Keratinocyte (primary cell): ENCODE measurements around the gene SNX13. TPM values are rescaled to one million over a fixed set of nuclear protein-coding genes. Genes with fewer than 3 reads are reported as not detected.

ENCODE experiments used
- DNase-seq: peaks from one replicate; pipeline ENCODE4 v3.0.0-alpha.2; 2011; ENCODE audit warnings: low read depth, missing footprints, low spot score
- FAIRE-seq: peaks from 2 replicates; lab custom pipeline; 2011; peaks lifted over from hg19 to GRCh38; lab: Jason Lieb, UNC
- H2AFZ ChIP-seq: 2 replicates; pipeline ENCODE4 v1.6.0; 2012; ENCODE audit warnings: low read length, control low read depth, inconsistent platforms; ENCODE audit not compliant: control insufficient read depth
- H3K27ac ChIP-seq: 2 replicates; pipeline ENCODE4 v1.5.1; 2011; ENCODE audit warnings: low read length; ENCODE audit not compliant: control insufficient read depth, insufficient read depth
- H3K27me3 ChIP-seq: 3 replicates; pipeline ENCODE4 v1.6.0; 2011; ENCODE audit warnings: low read length; ENCODE audit not compliant: control insufficient read depth, insufficient read depth; ENCODE audit errors: extremely low read depth
- H3K36me3 ChIP-seq, 2 experiments: 2 replicates in 1 of 2; 3 replicates in 1 of 2; pipeline ENCODE4 v1.5.1; 2011; ENCODE audit warnings: low read length in 2 of 2, mild to moderate bottlenecking in 1 of 2; ENCODE audit not compliant: control insufficient read depth in 2 of 2, insufficient read depth in 2 of 2; ENCODE audit errors: extremely low read depth in 1 of 2
- H3K4me1 ChIP-seq: 3 replicates; pipeline ENCODE4 v1.5.1; 2011; ENCODE audit warnings: low read length; ENCODE audit not compliant: control insufficient read depth, insufficient read depth; ENCODE audit errors: extremely low read depth
- H3K4me2 ChIP-seq: 3 replicates; pipeline ENCODE4 v1.6.0; 2011; ENCODE audit warnings: low read depth, low read length; ENCODE audit not compliant: control insufficient read depth, insufficient read depth; ENCODE audit errors: extremely low read depth
- H3K4me3 ChIP-seq, 3 experiments: fragments of 200-600 bp in 1 of 3; sonication (generic) in 1 of 3; 2 replicates in 2 of 3; 3 replicates in 1 of 3; pipeline ENCODE4 v1.5.1; 2011 to 2016; ENCODE audit warnings: low read length in 3 of 3, mild to moderate bottlenecking in 3 of 3, control low read depth in 2 of 3, inconsistent platforms in 1 of 3, low read depth in 1 of 3, mixed read lengths in 1 of 3, mixed run types in 1 of 3, moderate library complexity in 1 of 3; ENCODE audit not compliant: control insufficient read depth in 2 of 3, insufficient read depth in 2 of 3; ENCODE audit errors: extremely low read depth in 1 of 3
- H3K79me2 ChIP-seq: 2 replicates; pipeline ENCODE4 v1.6.0; 2012; ENCODE audit warnings: low read length; ENCODE audit not compliant: control insufficient read depth, insufficient read depth
- H3K9ac ChIP-seq: 3 replicates; pipeline ENCODE4 v1.6.0; 2011; ENCODE audit warnings: low read length; ENCODE audit not compliant: control insufficient read depth, insufficient read depth; ENCODE audit errors: extremely low read depth
- H3K9me1 ChIP-seq: 3 replicates; pipeline ENCODE4 v1.6.0; 2011; ENCODE audit warnings: low read length; ENCODE audit not compliant: control insufficient read depth, insufficient read depth; ENCODE audit errors: extremely low read depth
- H3K9me3 ChIP-seq: 2 replicates; pipeline ENCODE4 v1.5.1; 2012; ENCODE audit warnings: low read depth, low read length; ENCODE audit not compliant: control insufficient read depth
- H4K20me1 ChIP-seq: 3 replicates; pipeline ENCODE4 v1.6.0; 2011; ENCODE audit warnings: low read length; ENCODE audit not compliant: control insufficient read depth, insufficient read depth; ENCODE audit errors: extremely low read depth
- EZH2 ChIP-seq: IDR thresholded peaks from one replicate; pipeline ENCODE4 v1.6.1; 2012; ENCODE audit warnings: inconsistent platforms, mild to moderate bottlenecking, low read length, moderate library complexity
- dilution Hi-C: fragments of 300-500 bp; cut with MboI; formaldehyde crosslinking; loops from one replicate; pipeline ENCODE4 v1.7.0; 2020; ENCODE audit warnings: low sequenced_read_pairs; ENCODE audit not compliant: extremely low pct_ligation_motif_present
- polyA plus RNA-seq, 5 experiments: library from polyadenylated mRNA; depleted of rRNA in 3 of 5; stranded (reverse) in 3 of 5; stranded (forward) in 1 of 5; unstranded in 1 of 5; fragments of >200 nt; gene quantifications; 1 replicate in 1 of 5; 2 replicates in 3 of 5; 3 replicates in 1 of 5; pipeline versions ENCODE4 v1.2.1 to v1.2.3, GENCODE V29; 2011 to 2012; ENCODE audit warnings: missing spikeins in 2 of 5, low read depth in 1 of 5, low replicate concordance in 1 of 5
- TF ChIP-seq, protein P1 (sequence below), 3 experiments: IDR thresholded peaks in 1 of 3; conservative IDR thresholded peaks in 1 of 3; optimal IDR thresholded peaks in 1 of 3; 2 replicates in 2 of 3; 3 replicates in 1 of 3; pipeline versions ENCODE3 to v1.5.1; 2011; ENCODE audit warnings: low read length in 3 of 3, mild to moderate bottlenecking in 3 of 3, moderate library complexity in 2 of 3, control low read depth in 1 of 3, inconsistent platforms in 1 of 3; ENCODE audit not compliant: insufficient read depth in 2 of 3; ENCODE audit errors: extremely low read depth in 1 of 3

The SNX13 gene
- polyA plus RNA-seq, 1 donor (not counting 4 experiments of a cell fraction or from before 2014, with no cell fraction given): 22.6 TPM

- Histone ChIP-seq H3K9ac (no peak overlapping the region), H3K9me1 (no peaks in the 10 kb centered on the region), H3K27me3 (no peaks in the 10 kb centered on the region), H3K27ac (no peak overlapping the region), H3K4me1 (no peaks in the 10 kb centered on the region), H4K20me1 (no peaks in the 10 kb centered on the region), H3K4me3 (no peak overlapping the region), H3K36me3 (peaks cover 0 to 1% of the 10 kb centered on the region in 2 experiments), H3K9me3 (no peaks in the 10 kb centered on the region), H2AFZ (no peak overlapping the region), H3K4me2 (no peak overlapping the region), H3K79me2 (no peaks in the 10 kb centered on the region)
- dilution Hi-C loops: no loop called here
- no peak for TF ChIP-seq EZH2
- TF ChIP-seq, protein P1, sequence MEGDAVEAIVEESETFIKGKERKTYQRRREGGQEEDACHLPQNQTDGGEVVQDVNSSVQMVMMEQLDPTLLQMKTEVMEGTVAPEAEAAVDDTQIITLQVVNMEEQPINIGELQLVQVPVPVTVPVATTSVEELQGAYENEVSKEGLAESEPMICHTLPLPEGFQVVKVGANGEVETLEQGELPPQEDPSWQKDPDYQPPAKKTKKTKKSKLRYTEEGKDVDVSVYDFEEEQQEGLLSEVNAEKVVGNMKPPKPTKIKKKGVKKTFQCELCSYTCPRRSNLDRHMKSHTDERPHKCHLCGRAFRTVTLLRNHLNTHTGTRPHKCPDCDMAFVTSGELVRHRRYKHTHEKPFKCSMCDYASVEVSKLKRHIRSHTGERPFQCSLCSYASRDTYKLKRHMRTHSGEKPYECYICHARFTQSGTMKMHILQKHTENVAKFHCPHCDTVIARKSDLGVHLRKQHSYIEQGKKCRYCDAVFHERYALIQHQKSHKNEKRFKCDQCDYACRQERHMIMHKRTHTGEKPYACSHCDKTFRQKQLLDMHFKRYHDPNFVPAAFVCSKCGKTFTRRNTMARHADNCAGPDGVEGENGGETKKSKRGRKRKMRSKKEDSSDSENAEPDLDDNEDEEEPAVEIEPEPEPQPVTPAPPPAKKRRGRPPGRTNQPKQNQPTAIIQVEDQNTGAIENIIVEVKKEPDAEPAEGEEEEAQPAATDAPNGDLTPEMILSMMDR (optimal IDR thresholded peaks at IDR 0.05 in 1 of 3, IDR thresholded peaks at IDR 0.05 in 1 of 3, conservative IDR thresholded peaks at IDR 0.05 in 1 of 3; ENCODE audit: extremely low read depth in 1 of 3, insufficient read depth in 2 of 3, low read length in 3 of 3): no peak
- no peak for FAIRE-seq
- DNase-seq: no peak
Measured at GRCh38 chr7:17792075-17792936, 148.0 kb downstream of the SNX13 start.

GRCh38 chr7:17787257-17787656 lies 153.0 kb downstream of the SNX13 start:
- Histone ChIP-seq H3K9me3 (no peaks in the 10 kb centered on the region), H4K20me1 (no peaks in the 10 kb centered on the region), H3K4me1 (peaks cover 8% of the 10 kb centered on the region), H3K9ac (no peak overlapping the region), H3K4me2 (no peak overlapping the region), H3K4me3 (no peak overlapping the region), H3K27ac (no peak overlapping the region), H3K27me3 (no peaks in the 10 kb centered on the region), H2AFZ (no peak overlapping the region), H3K79me2 (no peaks in the 10 kb centered on the region), H3K36me3 (no peaks in the 10 kb centered on the region), H3K9me1 (no peaks in the 10 kb centered on the region)
- dilution Hi-C loops: no loop called here
- FAIRE-seq (no peak), DNase-seq (no peak)
- TF ChIP-seq EZH2: no peak
- TF ChIP-seq, protein P1 (optimal IDR thresholded peaks at IDR 0.05 in 1 of 3, IDR thresholded peaks at IDR 0.05 in 1 of 3, conservative IDR thresholded peaks at IDR 0.05 in 1 of 3; ENCODE audit: extremely low read depth in 1 of 3, insufficient read depth in 2 of 3, low read length in 3 of 3): no peak
